IPS DF 19.7 (cell line): ENCODE results near the gene OR2T27.
"Not testable (repeated sequence)": the region's sequence is repeated elsewhere in the genome, so short reads cannot be mapped to it uniquely, and the experiment has no call there.

Experiments
- DNase-seq: peaks from one replicate; pipeline ENCODE4 v3.0.0-alpha.2; 2013; ENCODE audit warnings: low read depth, low spot score

The OR2T27 gene, protein sequence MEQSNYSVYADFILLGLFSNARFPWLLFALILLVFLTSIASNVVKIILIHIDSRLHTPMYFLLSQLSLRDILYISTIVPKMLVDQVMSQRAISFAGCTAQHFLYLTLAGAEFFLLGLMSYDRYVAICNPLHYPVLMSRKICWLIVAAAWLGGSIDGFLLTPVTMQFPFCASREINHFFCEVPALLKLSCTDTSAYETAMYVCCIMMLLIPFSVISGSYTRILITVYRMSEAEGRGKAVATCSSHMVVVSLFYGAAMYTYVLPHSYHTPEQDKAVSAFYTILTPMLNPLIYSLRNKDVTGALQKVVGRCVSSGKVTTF

DNA sequence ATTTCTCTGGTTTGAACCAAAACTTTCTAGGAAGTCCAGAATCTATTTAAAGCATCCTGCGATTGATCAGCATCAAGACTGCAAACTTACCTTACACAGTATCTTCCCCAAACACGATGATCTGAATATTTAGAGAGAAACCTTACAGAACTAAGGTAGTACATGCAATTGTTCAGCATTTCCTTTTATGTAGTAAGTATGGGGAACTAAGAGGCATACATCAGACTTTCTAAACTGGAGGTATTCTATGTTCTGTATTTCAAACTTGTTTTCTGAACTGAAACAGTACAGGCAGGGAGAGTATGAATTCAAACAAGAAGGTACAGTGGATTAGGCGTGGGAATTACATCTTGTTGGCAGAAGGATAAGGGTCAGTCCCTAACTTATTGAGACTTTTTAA, at the start of gene OR2T27:
Gene OR2T27 (minus strand): TSS at position 175 of the 400 bp plus-strand sequence. CDS start 4,644 bp downstream, outside the sequence.
- not testable (repeated sequence) for DNase-seq

DNA sequence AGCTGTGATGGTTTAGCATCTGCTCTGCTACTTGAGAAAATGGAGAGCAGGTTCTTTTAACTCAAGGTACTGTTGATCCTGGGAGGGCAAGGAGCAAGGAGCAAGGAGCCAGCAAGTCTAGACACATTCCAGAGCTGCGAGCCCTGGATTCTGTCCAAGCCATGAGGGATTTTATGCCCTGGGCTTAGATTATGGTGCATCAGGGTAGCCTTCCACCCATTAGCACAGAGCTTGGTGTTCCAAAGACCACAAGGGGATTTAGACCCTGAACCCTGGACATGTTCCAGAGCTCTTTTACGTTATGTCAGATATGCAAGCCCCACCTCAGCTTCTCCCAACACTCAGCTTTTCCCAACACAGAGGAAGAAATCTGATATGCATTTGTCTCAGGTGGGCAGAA, 49.3 kb upstream of the OR2T27 start:
- no peak for DNase-seq

DNA sequence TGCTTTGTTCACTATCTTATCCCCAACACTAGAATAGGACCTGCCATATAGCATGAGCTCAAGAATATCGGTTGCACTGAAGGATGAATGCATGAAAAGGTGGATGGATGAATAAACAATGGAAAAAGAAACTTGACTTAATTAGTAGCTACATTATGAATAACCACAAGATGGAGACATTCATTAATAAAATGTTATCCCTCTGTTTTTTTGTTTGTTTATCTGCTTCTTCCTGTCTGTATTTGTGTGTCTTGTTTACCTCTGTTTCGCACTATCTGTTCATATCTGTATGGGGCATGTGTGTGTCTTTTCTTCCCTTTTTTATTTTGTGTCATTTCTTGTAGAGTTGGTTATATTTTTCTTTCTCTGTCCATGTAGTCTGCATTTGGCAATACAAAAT, 48.3 kb upstream of the OR2T27 start:
- DNase-seq = no peak

DNA sequence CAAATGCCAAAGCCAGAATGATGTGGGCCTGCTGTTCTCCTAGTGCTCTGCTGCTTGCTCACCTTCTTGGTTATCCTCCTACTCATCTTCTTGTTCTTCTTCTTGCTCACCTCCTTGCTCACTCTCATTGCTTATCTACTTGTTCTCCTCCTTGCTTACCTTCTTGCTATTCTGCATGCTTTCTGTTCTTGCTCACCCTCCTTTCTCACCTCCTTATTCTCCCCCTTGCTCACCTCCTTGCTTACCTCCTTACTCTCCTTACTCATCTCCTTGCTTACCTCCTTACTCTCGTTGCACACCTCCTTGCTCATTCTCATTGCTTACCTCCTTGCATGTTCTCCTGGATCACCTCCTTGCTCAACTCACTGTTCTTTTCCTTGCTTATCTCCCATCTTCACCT, 47.4 kb upstream of the OR2T27 start, which contains the start of gene OR14I1:
Gene OR14I1 (minus strand): TSS at position 53 of the 400 bp plus-strand sequence.
- no peak for DNase-seq

DNA sequence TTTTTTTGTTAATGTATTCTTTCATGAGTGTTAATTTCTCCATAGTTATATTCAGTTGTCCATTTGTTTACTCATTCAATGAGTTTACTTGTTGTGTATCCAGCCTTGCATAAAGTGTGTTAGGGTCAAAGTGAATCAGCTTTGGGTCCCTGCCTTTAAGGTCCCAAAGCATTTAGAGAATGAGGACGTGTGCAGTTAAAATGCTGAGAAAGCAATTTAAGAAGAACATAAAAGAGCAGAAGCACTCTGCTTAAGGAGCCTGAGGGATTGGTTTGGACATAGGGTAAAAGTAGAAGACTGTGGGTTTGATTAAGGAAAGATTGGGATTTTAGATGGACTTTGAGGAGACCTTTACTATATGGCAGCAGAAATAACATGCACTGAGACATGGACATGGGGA, 43.8 kb upstream of the OR2T27 start:
- no peak for DNase-seq

DNA sequence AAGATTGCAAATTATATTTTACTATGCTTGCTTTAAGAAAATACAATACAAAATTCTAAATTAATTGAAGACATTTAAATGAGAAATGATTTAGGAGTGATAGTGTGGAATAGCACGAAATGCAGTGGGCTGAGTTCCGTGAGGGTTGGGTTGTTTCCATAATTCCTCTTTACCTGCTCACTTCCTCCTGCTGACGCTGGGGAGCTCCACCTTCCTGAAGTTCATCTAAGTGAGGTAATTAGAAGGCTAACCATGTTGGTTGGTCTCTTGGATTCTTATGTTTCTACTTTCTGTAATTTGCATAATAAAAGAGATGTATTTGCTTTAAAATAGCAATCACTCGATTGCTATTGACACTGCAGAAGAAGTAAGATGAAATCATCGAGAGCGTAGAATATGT, 42.6 kb upstream of the OR2T27 start:
- no peak for DNase-seq

DNA sequence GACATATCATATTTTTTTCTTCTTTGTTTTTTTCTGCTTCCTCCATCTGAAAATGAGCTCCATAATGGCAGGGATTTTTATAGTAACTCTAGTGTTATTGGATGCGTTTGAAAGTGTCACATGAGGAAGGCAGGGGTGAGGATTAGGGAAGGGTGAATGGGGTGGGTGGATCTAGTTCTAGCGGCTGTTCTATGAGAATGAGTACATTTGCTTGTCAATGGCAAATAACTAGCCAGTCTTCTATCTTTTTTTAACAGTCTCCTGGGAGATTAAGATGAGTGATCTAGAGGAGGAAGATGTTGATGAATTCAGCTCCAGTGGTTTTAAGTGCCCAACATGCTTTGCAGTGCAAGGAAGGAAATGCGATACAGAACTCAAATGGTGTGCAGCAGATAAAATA, 41.4 kb upstream of the OR2T27 start:
- no peak for DNase-seq

DNA sequence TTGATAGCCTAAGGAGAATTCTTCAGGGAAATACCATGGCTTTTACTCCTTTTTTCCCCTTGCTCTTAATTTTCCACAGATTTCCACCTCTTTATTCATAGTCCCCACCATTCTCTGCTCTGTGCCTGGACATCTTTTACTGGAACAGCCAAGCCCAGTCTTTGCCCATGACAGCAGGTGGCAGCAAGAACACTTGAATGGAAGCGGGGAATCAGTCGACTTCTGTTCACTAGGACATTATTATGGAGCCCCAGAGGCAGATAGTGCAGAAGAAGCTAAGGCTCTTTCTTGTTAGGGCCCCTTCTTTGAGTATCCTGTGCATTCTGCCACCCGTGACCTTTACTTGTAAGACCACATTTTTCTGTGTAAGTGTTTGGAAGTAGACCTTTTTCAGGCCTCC, 40.9 kb upstream of the OR2T27 start:
- no peak for DNase-seq

DNA sequence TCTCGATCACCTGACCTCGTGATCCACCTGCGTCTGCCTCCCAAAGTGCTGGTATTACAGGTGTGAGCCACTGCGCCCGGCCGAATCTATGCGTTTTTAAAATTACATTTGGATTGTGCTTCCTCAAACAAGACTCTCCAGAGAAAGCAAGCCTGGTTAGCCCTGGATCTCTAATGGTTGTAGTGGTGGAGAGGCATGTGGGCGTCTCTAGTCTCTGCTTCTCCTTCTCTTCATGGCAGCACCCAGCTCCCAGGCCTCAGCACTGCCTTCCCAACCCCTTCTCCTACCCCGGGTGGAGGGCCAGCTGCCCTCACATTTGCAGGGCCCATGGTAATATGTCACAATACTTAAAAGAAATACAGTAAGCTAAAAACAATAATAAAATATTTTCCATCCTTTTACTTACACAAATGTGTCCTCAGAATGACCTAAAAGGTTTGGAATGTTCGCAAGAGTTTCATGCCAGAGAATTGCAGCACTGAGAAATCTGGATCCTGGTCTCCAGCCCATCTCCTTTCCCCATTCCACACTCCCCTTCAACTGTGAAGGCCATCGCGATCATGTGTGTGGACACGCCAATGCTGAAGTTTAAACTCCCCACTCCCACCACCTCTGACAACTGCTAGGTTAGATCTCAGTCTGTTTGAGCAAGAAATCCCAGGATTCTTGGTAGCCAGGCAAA, 40.3 kb upstream of the OR2T27 start:
- DNase-seq = no peak

DNA sequence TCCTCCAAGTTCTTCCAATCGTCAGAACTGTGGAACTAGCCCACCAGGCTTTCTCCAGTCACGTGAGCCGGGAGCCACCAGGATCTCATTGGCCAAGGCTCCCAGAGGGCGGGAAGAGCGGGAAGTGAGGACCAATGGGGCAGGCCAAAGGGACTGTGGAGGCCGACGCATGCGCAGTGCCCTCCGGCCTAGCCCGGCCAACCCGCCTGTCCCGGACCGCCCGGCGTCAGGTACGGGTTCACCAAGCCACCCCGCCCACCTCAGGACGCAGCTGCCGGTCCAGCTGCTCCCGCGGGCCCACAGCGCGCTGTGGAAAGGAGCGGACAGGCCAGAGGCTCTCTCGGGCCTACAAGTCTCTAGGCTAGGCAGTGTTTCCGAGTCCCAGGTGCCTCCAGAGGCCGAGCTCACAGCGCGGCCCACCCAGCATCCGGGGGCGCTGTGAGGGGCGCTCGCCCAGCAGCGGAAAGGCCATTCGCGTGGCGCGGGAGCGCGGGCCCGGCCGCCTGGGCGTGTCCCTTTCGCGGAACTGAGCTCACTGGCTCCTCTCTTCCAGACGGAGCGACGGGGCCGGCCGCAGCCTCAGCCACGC, 36.3 kb upstream of the OR2T27 start:
- no peak for DNase-seq

DNA sequence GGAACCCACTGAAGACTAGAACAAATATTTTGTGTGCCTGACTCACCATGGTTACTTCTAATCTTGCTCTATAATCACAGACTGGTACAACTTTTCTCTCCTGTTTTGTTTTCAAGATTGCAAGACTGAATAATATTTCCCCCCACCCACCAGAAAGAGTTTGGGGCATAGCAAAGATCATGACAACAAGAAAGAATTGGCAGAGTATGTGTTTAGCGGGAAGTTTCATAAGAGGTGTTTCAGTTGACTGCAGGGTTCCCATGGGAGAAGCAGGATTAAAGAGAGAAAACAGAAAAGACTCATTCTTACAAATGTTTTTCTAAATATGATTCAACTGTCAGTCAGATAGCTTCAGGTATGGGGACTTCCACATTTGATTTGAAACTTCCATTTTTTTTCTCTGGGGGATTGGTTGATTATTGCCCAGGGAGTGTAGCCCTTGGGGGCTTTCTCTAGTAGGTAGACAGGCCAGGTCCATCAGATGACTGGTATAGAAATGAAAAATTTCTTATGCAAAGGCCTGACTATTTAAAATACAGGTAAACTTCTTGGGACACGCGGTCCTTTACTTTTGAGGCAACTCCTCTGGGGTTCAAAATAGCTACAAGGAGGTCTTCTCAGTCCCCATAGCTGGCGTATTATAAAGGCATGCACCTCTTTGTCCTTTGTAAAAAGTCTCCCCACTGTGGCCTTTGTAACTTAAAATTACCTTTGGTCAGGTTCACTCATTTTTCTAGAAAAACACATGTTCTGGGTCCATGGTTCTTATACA, 33.4 kb upstream of the OR2T27 start:
- DNase-seq = no peak

DNA sequence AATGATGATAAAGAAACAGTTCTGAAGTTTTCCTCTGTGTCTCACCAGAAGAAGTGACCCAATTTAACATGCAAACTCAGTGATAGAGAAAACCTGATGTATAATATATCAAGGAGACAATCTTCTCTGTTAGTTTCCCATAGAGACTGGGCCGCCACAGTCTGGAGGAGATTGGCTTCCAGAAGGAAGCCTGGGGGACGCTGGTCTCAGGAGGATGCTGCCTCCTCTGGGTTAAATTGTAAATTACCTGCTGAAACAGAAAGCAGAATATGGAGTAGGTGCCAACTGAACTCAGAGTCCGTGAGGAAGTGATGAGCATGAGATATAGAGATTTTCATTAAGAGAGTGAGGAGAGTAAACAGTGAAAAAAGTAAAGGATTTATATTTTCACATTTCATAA, 31.5 kb upstream of the OR2T27 start:
- DNase-seq = no peak

DNA sequence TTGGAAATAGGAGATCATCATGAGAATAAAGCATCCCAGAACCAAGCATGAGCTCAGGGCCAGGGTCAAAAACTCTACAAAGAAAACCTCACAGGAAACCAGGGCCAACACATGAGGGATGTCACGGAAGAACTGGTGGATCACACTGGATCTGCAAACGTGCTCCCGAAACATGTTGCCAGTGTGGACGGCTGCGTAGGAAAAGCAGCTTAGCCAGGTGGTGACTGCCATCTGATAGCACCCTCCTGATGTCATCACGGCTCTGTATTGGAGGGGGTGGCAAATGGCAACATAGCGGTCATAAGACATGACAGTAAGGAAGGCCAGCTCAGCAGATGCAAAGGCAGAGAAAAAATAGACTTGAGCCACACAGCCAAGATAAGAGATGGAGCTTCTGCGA, 26.3 kb upstream of the OR2T27 start:
- no peak for DNase-seq

DNA sequence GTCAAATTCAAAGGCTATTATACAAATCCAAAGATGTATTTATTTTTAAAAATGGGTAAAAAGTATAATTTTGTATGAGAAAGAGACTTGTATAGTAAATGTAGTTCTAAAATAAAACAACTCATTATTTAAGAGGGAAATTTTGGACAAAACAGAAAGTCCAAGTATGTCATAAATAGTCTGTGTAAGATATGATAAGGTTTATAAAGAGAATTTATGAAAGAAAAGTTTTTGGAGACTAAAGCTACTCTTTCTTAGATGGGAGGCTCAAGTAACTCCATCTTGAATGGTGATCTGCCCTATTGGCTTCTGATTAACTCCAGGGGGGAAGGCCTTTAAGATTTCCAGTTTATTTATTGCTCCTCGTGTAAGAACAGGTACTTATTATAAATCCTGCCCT, 14.7 kb upstream of the OR2T27 start:
- DNase-seq = no peak

DNA sequence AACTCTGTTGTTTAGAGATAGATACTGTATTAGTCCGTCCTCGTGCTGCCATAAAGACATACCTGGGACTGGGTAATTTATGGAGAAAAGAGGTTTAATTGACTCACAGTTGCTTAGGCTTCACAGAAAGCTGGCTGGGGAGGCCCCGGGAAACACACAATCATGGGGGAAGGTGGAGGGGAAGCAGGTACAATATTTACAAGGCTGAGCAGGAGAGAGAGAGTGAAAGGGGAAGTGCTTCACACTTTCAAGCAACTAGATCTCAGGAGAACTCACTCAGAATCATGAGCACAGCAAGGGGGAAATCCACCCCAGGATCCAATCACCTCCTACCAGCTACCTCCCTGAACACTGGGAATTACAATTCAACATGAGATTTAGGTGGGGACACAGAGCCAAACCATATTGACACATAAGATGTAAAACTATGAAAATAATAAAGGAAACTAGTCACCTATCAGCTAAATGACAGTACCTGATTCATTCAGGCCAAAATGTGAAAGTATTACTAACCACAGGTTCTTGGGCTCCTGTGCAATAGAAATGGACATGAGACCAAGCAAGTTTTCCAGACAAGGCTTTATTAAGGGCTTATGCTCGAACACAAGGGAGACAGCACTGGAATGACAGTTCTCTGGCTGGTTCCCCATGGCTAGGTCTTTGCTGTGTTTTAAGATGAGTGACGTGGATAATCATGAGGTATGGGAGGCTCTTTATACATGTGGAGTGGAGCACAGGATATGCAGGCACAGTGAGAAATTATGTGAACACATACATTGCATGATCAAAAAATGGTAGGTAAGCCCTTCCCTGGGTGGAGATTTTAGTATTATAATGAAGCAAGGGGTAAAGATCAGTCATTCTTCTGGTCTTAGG, 8.4 kb upstream of the OR2T27 start:
- DNase-seq = not testable (repeated sequence)

DNA sequence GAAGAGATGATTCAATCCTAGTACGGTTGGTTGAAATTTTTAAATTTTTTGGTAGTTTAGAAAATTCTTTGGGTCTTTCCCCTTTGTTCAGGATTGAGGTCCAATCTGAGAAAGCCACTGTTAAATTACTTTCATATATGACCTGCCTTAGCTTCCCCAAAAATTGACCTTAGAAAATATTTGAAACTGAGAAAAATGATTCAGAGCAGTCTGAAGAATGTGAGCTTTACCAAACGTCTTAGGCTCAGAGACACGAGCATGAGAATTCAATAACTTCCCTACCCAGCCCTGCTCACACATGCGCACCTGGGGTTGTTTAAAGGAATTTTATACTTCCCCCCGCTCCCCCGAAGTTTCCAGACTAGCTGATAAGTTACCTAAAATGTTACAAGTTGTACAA, 1.5 kb upstream of the OR2T27 start:
- DNase-seq = not testable (repeated sequence)

DNA sequence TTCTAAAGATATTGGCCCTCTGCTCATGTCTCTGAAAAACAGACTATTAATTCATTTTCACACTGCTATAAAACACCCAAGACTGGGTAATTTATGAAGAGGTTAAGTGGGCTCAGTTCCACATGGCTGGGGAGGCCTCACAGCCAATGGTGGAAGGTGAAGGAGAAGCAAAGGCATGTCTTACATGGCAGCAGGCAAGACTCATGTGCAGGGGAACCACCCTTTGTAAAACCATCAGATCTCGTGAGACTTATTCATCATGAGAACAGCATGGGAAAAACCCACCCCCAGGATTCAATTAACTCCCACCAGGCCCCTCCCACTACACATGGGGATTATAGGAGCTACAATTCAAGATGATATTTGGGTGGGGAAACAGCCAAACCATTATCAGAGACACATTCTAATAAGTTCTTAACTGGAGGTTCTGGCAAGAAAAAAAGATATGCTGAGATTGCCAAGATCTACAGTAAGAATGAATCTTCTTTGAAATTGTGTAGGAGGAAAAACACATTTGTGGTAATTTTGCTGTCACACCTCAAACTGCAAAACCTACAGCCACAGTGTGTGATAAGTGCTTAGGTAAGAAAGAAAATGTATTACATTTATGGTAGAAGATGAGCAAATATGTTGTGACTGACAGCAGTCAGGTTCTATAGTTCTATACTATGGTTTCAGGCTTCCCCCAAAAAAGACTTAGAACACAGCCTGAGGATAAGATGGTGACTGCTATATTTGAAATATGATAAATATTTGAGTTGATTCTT, 6.4 kb downstream of the OR2T27 start:
- DNase-seq = not testable (repeated sequence)

DNA sequence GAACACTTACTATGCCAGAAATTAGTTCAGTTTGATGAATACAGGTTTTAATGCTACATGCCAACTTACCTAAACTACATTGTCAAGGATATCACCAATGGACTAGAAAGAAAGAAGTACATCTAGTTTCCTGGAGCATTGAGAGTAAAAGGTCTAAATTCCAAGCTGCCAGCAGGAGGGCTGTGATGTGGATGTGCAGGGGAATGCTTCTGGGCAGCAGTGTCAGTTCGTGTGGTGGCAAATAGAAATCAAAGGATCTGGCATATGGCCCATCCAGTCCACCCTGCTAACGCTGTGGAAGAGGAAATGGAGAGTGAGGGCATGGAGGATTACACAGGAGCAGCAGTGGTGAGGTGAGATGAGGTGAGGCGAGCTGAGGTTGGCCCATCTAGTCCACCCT, 10.2 kb downstream of the OR2T27 start, which contains the start of gene OR2T35:
Gene OR2T35 (minus strand): TSS at position 101 of the 400 bp plus-strand sequence. CDS start 6,020 bp downstream, outside the sequence.
- DNase-seq = not testable (repeated sequence)

DNA sequence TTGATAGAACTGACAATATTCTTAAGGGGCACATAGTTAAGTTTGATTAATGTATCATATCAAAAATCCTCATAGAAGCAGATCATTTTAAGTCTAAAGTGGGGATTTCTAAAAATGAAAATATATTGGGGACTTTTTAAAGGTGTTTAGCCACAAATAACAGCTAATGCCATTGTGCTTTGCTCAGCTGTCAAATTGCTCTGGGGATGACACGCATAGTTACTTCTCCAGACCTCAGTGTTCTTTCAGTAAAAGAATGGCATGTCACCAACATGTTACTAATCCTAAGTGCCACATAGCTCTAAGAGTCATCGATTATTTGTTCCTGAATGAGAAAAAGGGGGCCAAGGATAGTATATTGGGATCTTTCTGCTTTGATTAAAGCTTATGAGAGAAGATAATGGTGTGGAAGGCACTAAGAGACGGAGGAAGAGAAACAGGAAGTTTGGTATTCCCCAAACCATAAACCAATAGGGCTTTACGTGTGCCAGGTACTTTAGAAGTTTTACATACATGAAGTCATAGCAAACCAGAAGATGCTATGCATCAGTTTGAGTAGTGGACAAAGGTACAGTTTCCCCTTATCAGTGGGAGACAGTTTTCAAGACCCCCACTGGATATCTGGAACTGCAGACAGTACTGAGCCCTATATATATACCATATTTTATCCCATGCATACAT, 12.2 kb downstream of the OR2T27 start:
- DNase-seq = not testable (repeated sequence)

DNA sequence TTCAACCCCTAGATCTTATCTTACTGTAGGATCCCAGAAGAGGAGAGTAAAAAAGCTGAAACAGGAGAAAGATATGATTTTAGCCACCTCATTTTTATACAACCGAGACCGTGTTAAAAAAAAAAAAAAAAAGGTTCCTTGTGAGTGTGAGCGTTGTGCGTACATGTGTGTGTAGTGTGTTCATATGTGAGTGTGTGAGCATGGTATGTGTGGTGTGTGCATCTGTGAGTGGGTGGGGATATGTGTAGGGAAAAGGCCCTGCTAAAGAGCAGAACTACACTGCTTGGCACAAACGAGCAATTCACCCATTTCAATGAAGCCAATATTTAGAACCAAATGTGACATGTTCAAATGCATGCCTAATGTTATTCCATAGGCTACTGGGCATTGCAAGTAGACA, 13.7 kb downstream of the OR2T27 start:
- not testable (repeated sequence) for DNase-seq
